Measurements from ENCODE around the gene DACH1. TPM values are rescaled to one million over a fixed set of nuclear protein-coding genes. Genes with fewer than 3 reads are reported as not detected.

The DACH1 gene
- total RNA-seq: not detected in 2 replicates

GRCh38 chr13:71867131-71867814 lies at the start of gene DACH1:
DACH1 (minus strand) TSS chr13:71867204.

